ENCODE measurements around the gene HMGA1. TPM values are rescaled to one million over a fixed set of nuclear protein-coding genes. Genes with fewer than 3 reads are reported as not detected.

Gene HMGA1
- total and polyA plus RNA-seq, 2 of the 13 experiments (the other 11 are each of a cell fraction or from before 2014, with no cell fraction given) = 117 to 145 TPM

DNA sequence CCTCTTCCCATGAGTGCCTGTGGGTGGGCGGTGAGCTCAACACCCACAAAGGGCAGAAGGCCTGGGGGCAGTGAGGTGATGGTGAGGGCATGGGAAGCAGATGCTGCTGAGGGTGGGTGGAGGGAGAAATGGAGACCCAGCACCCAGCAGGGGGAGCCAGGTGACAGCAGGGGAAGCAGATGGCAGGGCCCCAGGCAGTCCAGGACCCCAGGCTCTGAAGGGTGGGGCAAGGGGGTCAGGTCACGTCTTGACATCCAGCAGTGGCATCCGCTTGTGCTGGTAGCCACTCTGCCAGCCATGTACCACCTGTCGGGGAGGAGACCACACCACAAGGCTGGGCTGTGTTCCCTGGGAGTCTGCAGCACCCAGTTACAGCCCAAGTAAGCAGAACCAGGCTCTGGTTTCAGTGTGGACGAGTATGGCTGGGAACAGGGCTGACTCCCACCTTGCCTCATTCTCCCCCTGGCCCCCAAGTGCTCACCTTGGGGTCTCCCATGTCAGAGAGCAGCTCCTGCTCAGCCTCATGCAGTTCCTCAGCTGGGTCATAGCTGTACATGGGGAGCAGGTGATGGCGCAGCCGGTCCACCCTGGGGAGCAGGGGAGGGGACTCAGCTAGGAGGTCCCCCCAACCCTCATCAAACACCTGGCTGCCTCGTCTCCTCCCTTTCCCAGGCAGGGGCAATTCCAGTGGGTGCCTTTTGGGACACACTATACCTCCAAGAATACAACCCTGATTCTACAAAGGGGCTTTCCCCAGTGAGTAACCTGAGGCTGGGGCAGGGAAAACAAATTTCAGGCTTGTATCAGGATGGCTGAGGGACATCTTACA, 10.1 kb downstream of the HMGA1 start (continued):
- TF ChIP-seq, protein P1, sequence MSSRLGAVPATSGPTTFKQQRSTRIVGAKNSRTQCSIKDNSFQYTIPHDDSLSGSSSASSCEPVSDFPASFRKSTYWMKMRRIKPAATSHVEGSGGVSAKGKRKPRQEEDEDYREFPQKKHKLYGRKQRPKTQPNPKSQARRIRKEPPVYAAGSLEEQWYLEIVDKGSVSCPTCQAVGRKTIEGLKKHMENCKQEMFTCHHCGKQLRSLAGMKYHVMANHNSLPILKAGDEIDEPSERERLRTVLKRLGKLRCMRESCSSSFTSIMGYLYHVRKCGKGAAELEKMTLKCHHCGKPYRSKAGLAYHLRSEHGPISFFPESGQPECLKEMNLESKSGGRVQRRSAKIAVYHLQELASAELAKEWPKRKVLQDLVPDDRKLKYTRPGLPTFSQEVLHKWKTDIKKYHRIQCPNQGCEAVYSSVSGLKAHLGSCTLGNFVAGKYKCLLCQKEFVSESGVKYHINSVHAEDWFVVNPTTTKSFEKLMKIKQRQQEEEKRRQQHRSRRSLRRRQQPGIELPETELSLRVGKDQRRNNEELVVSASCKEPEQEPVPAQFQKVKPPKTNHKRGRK (CRISPR knock-in tag; IDR thresholded peaks at IDR 0.05) = no peak
- TF ChIP-seq ZNF788 (CRISPR knock-in tag; IDR thresholded peaks at IDR 0.05; ENCODE audit: borderline replicate concordance) = no peak
- 0 out of 2 replicates have a peak, but pooled peaks have one; percentile 49 for TF ChIP-seq GPN1 (CRISPR knock-in tag; IDR thresholded peaks at IDR 0.05; ENCODE audit: borderline replicate concordance)
- no peak for TF ChIP-seq TOPORS (CRISPR knock-in tag; IDR thresholded peaks at IDR 0.05)
- no peak for TF ChIP-seq RARG (CRISPR knock-in tag; IDR thresholded peaks at IDR 0.05; ENCODE audit: low read depth)
- TF ChIP-seq ZC3H13 (CRISPR knock-in tag; IDR thresholded peaks at IDR 0.05) = peak; percentile 62
- TF ChIP-seq ESRRA (CRISPR knock-in tag; IDR thresholded peaks at IDR 0.05; ENCODE audit: low read depth) = 0 out of 2 replicates have a peak, but pooled peaks have one; percentile 21
- no peak; the same call in 1 of the 2 replicates for TF ChIP-seq ZFP37 (CRISPR knock-in tag; IDR thresholded peaks at IDR 0.05; ENCODE audit: borderline replicate concordance)
- no peak for TF ChIP-seq CBX2 (IDR thresholded peaks at IDR 0.05; ENCODE audit: low read depth, low read length)
- no peak for TF ChIP-seq CBX2 (CRISPR knock-in tag; IDR thresholded peaks at IDR 0.05; ENCODE audit: low read depth)
- TF ChIP-seq TEAD2 (CRISPR knock-in tag; IDR thresholded peaks at IDR 0.05) = no peak
- 0 out of 2 replicates have a peak, but pooled peaks have one; percentile 14 for TF ChIP-seq SALL2 (CRISPR knock-in tag; IDR thresholded peaks at IDR 0.05)
- 0 out of 2 replicates have a peak, but pooled peaks have one; percentile 29 for TF ChIP-seq TMF1 (CRISPR knock-in tag; IDR thresholded peaks at IDR 0.05; ENCODE audit: low read depth)
- 0 out of 2 replicates have a peak, but pooled peaks have one; percentile 35 for TF ChIP-seq ZNF331 (CRISPR knock-in tag; IDR thresholded peaks at IDR 0.05)
- TF ChIP-seq SPEN (CRISPR knock-in tag; IDR thresholded peaks at IDR 0.05; ENCODE audit: low read depth) = no peak
- TF ChIP-seq ZNF737 (CRISPR knock-in tag; IDR thresholded peaks at IDR 0.05; ENCODE audit: borderline replicate concordance) = no peak

Measured in HepG2 (cell line).